KMS-11 (cell line): ENCODE data around the gene SURF1.

ENCODE experiments used
- H2AFZ ChIP-seq: fragments of 200-600 bp; sonication (generic); 2 replicates; pipeline ENCODE4 v1.6.1; 2016; ENCODE audit warnings: antibody characterized with exemption, mixed run types, low read depth
- H3K27ac ChIP-seq: fragments of 200-600 bp; sonication (generic); 2 replicates; pipeline ENCODE4 v1.6.1; 2016; ENCODE audit warnings: mild to moderate bottlenecking, mixed run types
- H3K27me3 ChIP-seq: fragments of 200-600 bp; sonication (generic); 2 replicates; pipeline ENCODE4 v1.6.1; 2017; ENCODE audit warnings: mild to moderate bottlenecking, low read depth, mixed run types, moderate library complexity; ENCODE audit not compliant: insufficient read depth
- H3K36me3 ChIP-seq: fragments of 200-600 bp; sonication (generic); 2 replicates; pipeline ENCODE4 v1.6.1; 2017; ENCODE audit warnings: mild to moderate bottlenecking, mixed run types; ENCODE audit not compliant: insufficient read depth
- H3K4me1 ChIP-seq: fragments of 200-600 bp; sonication (generic); 2 replicates; pipeline ENCODE4 v1.6.1; 2016; ENCODE audit warnings: mild to moderate bottlenecking, low read depth, mixed run types; ENCODE audit not compliant: poor library complexity, severe bottlenecking
- H3K4me2 ChIP-seq: fragments of 200-600 bp; sonication (generic); 2 replicates; pipeline ENCODE4 v1.7.0; 2016; ENCODE audit warnings: mild to moderate bottlenecking, mixed run types
- H3K4me3 ChIP-seq: fragments of 200-600 bp; sonication (generic); IDR thresholded peaks from 2 replicates; pipeline ENCODE4 v1.6.1; 2017; ENCODE audit warnings: low read depth, low read length, mixed read lengths; ENCODE audit not compliant: insufficient read depth
- H3K79me2 ChIP-seq: fragments of 200-600 bp; sonication (generic); 2 replicates; pipeline ENCODE4 v1.6.1; 2016; ENCODE audit warnings: low read depth, mixed run types; ENCODE audit not compliant: insufficient read depth
- H3K9ac ChIP-seq: fragments of 200-600 bp; sonication (generic); 2 replicates; pipeline ENCODE4 v1.6.1; 2016; ENCODE audit warnings: mild to moderate bottlenecking, mixed run types
- H4K20me1 ChIP-seq: fragments of 200-600 bp; sonication (generic); 2 replicates; pipeline ENCODE4 v1.6.1; 2016; ENCODE audit warnings: mild to moderate bottlenecking, mixed run types; ENCODE audit not compliant: insufficient read depth
- TF ChIP-seq, protein P1 (sequence below): fragments of 200-600 bp; sonication (generic); conservative IDR thresholded peaks from 2 replicates; pipeline ENCODE4 v1.6.1; 2017; ENCODE audit warnings: low read depth, mild to moderate bottlenecking, antibody characterized with exemption, low read length, moderate library complexity, mixed read lengths

The SURF1 gene

DNA sequence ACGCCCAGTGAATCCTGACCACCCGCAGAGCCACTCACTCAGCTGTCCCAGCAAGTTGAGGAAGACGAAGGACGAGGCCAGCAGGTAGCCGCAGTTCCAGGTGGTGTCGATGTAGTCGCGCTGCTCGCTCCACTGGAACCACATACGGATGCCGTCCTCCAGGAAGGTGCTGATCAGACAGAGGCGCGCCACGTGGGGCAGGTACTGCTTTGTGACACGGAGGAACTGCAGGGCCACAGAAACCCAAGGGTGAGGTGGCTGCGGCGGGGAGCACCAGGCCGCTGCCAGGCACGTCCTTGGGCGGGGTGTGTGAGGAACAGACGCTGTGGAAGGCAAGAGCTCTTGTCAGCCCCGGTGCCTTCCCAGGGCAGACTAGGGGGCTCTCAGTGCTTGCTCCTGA, 10.9 kb upstream of the SURF1 start:
- Histone ChIP-seq H3K4me2 (no peak overlapping the region), H3K9ac (no peak overlapping the region), H3K27ac (no peak overlapping the region), H2AFZ (no peak overlapping the region), H3K79me2 (peaks cover 60% of the 10 kb centered on the region), H3K36me3 (peaks cover 3% of the 10 kb centered on the region; the same call in 1 of the 2 replicates), H3K4me1 (no peaks in the 10 kb centered on the region), H4K20me1 (0 out of 2 replicates have a peak, but pooled peaks cover 3% of the 10 kb centered on the region), H3K27me3 (no peaks in the 10 kb centered on the region), H3K4me3 (no peak overlapping the region)
- TF ChIP-seq, protein P1, sequence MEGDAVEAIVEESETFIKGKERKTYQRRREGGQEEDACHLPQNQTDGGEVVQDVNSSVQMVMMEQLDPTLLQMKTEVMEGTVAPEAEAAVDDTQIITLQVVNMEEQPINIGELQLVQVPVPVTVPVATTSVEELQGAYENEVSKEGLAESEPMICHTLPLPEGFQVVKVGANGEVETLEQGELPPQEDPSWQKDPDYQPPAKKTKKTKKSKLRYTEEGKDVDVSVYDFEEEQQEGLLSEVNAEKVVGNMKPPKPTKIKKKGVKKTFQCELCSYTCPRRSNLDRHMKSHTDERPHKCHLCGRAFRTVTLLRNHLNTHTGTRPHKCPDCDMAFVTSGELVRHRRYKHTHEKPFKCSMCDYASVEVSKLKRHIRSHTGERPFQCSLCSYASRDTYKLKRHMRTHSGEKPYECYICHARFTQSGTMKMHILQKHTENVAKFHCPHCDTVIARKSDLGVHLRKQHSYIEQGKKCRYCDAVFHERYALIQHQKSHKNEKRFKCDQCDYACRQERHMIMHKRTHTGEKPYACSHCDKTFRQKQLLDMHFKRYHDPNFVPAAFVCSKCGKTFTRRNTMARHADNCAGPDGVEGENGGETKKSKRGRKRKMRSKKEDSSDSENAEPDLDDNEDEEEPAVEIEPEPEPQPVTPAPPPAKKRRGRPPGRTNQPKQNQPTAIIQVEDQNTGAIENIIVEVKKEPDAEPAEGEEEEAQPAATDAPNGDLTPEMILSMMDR, result no peak

DNA sequence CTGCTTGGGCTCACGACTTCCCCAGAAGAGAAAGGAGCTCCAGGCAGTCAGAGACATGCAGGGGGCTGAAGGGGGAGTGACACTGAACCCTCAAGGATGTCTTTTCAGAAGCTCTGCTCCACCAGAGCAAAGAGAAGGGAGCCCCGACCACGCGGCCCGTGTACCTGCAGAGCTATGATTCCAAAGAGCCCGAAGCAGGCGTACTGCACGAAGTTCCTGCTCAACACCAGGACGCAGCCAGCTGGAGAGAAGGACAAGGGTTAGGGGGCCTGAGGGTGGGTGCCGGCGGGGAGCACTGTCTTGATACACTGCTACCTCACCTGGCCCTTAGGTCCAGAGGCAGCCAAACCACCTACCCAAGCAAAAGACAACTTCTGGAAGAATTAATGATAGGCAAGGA, 10.1 kb upstream of the SURF1 start:
- Histone ChIP-seq H3K4me3 (no peak overlapping the region), H3K9ac (no peak overlapping the region), H4K20me1 (0 out of 2 replicates have a peak, but pooled peaks cover 3% of the 10 kb centered on the region), H2AFZ (no peak overlapping the region), H3K36me3 (peaks cover 3% of the 10 kb centered on the region; the same call in 1 of the 2 replicates), H3K27me3 (no peaks in the 10 kb centered on the region), H3K4me2 (no peak overlapping the region), H3K79me2 (peaks cover 52% of the 10 kb centered on the region), H3K4me1 (no peaks in the 10 kb centered on the region), H3K27ac (no peak overlapping the region)
- TF ChIP-seq, protein P1, result no peak

DNA sequence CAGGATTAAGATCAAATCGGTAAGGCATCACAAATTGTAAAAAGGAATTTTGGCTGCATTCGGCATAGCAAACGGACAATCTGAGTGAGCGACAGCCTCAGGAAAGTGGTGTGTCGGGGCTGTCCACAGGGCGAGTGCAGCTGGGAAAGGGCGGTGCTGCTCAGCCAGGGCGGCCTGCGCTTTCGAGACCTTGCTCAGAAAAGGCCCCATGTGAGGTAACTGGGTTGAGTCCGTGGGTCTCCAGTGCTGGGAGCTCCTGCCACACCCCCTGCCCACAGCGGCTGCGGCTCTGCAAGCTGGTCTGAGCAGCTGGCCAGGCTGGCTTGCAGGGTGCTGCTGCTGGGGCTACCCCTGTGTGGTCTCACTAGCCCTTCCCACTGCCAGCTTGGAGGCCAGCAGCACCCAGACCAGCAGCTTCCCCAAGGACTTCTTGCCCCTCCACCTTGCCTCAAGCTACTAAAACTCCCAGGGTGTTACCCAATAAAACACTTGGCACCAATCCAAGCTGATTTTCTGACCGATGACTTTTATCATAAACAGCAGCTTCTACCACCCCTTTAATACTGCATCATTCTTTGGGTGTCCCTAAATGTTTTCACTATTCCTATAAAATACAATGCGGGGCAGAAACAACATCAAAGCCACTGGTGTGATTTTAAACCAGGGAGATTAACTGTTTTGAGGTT, 6.2 kb upstream of the SURF1 start:
- Histone ChIP-seq H3K9ac (no peak overlapping the region), H4K20me1 (no peaks in the 10 kb centered on the region), H2AFZ (no peak overlapping the region), H3K27ac (no peak overlapping the region), H3K4me3 (no peak overlapping the region), H3K4me1 (peaks cover 2% of the 10 kb centered on the region), H3K36me3 (peaks cover 3% of the 10 kb centered on the region; the same call in 1 of the 2 replicates), H3K79me2 (peaks cover 15% of the 10 kb centered on the region; the same call in 1 of the 2 replicates), H3K4me2 (no peak overlapping the region), H3K27me3 (no peaks in the 10 kb centered on the region)
- TF ChIP-seq, protein P1, result no peak

DNA sequence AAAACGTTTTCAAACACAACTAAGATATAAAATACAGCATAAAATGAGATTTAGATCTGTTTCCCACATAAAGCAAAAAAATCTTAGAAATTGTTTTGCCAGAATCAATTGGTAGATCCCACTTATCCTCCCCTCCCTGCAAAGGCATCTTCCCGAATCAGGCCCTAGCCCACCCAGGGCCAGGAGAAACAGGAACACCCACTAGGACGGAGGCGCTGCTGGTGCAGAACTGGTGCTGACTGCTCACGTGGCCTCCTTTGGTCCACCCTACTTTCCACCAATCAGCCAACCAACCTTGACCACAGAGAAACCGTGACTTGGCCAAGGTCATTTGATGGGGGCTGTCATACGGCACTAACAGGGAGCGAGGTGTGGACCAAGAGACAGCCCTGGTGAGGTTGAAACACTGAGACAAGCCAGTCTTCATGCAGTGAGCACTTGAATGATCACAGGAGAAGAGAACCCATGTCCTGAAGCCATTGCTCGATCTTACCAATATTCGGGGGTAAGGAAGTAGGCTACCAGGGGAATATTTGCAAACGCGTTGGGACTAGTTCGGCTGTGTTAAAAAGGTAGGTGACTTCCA, 5.3 kb upstream of the SURF1 start:
- Histone ChIP-seq H3K9ac (no peak overlapping the region), H3K4me1 (peaks cover 7% of the 10 kb centered on the region)
- TF ChIP-seq, protein P1, result no peak

More for the DNA sequence above, 5.3 kb upstream of the SURF1 start:
- H3K27me3 ChIP-seq, result no peaks in the 10 kb centered on the region
- no peak overlapping the region for H3K27ac ChIP-seq
- peaks cover 13% of the 10 kb centered on the region; the same call in 1 of the 2 replicates for H3K79me2 ChIP-seq
- H2AFZ ChIP-seq, result no peak overlapping the region
- no peak overlapping the region for H3K4me3 ChIP-seq
- H4K20me1 ChIP-seq, result no peaks in the 10 kb centered on the region
- H3K4me2 ChIP-seq, result no peak overlapping the region
- peaks cover 3% of the 10 kb centered on the region; the same call in 1 of the 2 replicates for H3K36me3 ChIP-seq
